Tibial nerve (tissue), 3 donors: ENCODE results near the gene OSBPL10.

Experiments
- POLR2A ChIP-seq, 2 donors: fragments of 450-650 bp; IDR thresholded peaks; one replicate each; pipeline ENCODE4 v1.6.1; 2017; ENCODE audit warnings: antibody characterized with exemption in 2 of 2, mild to moderate bottlenecking in 2 of 2, moderate library complexity in 2 of 2
- TF ChIP-seq, protein P1 (sequence below), 5 experiments: fragments of 200-600 bp in 3 of 5; fragments of 450-650 bp in 2 of 5; sonication (generic) in 3 of 5; IDR thresholded peaks; one replicate each; pipeline ENCODE4 v1.5.1; 2016 to 2019; ENCODE audit warnings: antibody characterized with exemption in 5 of 5, mild to moderate bottlenecking in 3 of 5, moderate library complexity in 2 of 5

DNA sequence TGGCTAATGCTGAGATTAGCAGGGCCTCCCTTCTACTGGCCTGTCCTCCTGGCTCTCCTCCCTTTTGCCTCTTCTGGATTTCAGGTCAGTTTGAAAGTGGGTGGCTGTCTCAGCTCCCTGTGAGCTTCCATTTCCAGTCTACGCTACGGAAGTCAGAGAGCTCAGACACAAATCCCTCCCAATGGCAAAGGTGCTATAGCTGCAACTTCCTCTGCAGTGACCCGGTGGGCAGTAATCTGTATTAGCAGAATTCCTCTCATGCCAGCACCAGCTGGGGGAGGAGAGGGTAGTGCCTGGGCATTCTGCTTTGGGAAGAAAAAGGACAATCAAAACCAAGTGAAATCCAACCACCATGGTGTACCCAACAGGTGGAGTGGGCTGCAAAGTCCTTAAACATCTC, 276.9 kb downstream of the OSBPL10 start:
- TF ChIP-seq, protein P1, sequence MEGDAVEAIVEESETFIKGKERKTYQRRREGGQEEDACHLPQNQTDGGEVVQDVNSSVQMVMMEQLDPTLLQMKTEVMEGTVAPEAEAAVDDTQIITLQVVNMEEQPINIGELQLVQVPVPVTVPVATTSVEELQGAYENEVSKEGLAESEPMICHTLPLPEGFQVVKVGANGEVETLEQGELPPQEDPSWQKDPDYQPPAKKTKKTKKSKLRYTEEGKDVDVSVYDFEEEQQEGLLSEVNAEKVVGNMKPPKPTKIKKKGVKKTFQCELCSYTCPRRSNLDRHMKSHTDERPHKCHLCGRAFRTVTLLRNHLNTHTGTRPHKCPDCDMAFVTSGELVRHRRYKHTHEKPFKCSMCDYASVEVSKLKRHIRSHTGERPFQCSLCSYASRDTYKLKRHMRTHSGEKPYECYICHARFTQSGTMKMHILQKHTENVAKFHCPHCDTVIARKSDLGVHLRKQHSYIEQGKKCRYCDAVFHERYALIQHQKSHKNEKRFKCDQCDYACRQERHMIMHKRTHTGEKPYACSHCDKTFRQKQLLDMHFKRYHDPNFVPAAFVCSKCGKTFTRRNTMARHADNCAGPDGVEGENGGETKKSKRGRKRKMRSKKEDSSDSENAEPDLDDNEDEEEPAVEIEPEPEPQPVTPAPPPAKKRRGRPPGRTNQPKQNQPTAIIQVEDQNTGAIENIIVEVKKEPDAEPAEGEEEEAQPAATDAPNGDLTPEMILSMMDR (IDR thresholded peaks at IDR 0.05) = no peak
- TF ChIP-seq POLR2A (IDR thresholded peaks at IDR 0.05) = no peak
